Measurements from ENCODE around the gene ENTHD1. TPM values are rescaled to one million over a fixed set of nuclear protein-coding genes. Genes with fewer than 3 reads are reported as not detected.

Gene ENTHD1
- total and polyA plus RNA-seq, 2 donors (not counting 3 experiments of a cell fraction or from before 2014, with no cell fraction given): not detected

DNA sequence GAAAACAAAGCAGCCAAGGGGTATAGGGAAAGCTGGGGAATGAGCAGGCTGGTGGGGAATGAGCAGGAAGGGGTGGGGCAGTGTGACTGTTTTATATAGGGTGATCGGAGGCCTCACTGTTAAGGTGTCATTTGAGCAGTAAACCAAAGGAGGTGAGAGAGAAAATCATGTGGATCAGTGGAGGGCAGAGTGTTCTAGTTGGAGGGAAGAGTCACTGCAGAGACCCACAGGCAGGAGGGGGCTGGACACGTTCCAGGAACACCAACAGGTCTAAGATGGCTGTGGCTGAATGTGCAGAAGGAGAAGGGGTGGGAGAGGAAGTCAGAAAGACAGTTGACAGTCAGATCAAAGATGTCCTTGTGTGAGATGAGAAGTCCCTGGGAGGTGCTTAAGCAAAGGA lies 103.8 kb downstream of the ENTHD1 start:
- Histone ChIP-seq H3K4me3 (replicated peaks in 1 of 3; ENCODE audit: insufficient read depth in 1 of 3, low read depth in 1 of 3, low read length in 3 of 3) (no peak overlapping the region), H3K9me3 (replicated peaks; ENCODE audit: control insufficient read depth, insufficient read depth, low read length) (no peaks in the 10 kb centered on the region), H3K4me1 (ENCODE audit: control insufficient read depth, extremely low read depth, insufficient read depth, low read length) (no peaks in the 10 kb centered on the region), H3K9ac (replicated peaks; ENCODE audit: extremely low read depth, insufficient read depth, low read length) (no peak overlapping the region), H3K27me3 (ENCODE audit: control insufficient read depth in 2 of 2, insufficient read depth in 2 of 2, low read length in 2 of 2) (peaks cover 5 to 12% of the 10 kb centered on the region in 2 experiments), H3K36me3 (ENCODE audit: control insufficient read depth in 2 of 2, extremely low read depth in 1 of 2, insufficient read depth in 2 of 2, low read length in 2 of 2) (no peaks in the 10 kb centered on the region), H3K79me2 (ENCODE audit: control insufficient read depth, insufficient read depth, low read length) (no peaks in the 10 kb centered on the region), H2AFZ (ENCODE audit: low read depth, low read length) (no peak overlapping the region), H3K4me2 (ENCODE audit: insufficient read depth, low read length) (no peak overlapping the region), H3K9me1 (replicated peaks; ENCODE audit: control insufficient read depth, extremely low read depth, insufficient read depth, low read length) (no peaks in the 10 kb centered on the region), H4K20me1 (replicated peaks; ENCODE audit: control insufficient read depth, extremely low read depth, insufficient read depth, low read length) (no peaks in the 10 kb centered on the region), H3K27ac (ENCODE audit: insufficient read depth, low read depth, low read length) (no peak overlapping the region)
- DNase-seq (ENCODE audit: low read depth, low spot score) (no peak), FAIRE-seq (no peak)
- TF ChIP-seq, protein P1, sequence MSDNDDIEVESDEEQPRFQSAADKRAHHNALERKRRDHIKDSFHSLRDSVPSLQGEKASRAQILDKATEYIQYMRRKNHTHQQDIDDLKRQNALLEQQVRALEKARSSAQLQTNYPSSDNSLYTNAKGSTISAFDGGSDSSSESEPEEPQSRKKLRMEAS (IDR thresholded peaks at IDR 0.05; ENCODE audit: insufficient read depth, insufficient read length): no peak
- no peak for TF ChIP-seq GATA2 (IDR thresholded peaks at IDR 0.05; ENCODE audit: insufficient read depth, insufficient read length, low read depth, low read length)
- no peak for TF ChIP-seq EZH2 (IDR thresholded peaks at IDR 0.05; ENCODE audit: borderline replicate concordance, low read depth, low read length, severe bottlenecking)
- no peak for TF ChIP-seq FOS (IDR thresholded peaks at IDR 0.05; ENCODE audit: borderline replicate concordance, insufficient read depth, low read length)
- no peak for TF ChIP-seq POLR2A (IDR thresholded peaks at IDR 0.05; ENCODE audit: low read depth, low read length)
- TF ChIP-seq JUN (IDR thresholded peaks at IDR 0.05; ENCODE audit: borderline replicate concordance, insufficient read depth, insufficient read length, low read depth): no peak
- TF ChIP-seq MYC (IDR thresholded peaks at IDR 0.05; ENCODE audit: low read depth, low read length): no peak
- TF ChIP-seq POLR2AphosphoS5 (IDR thresholded peaks at IDR 0.05; ENCODE audit: insufficient read depth, low read depth, low read length): no peak
- TF ChIP-seq, protein P2, sequence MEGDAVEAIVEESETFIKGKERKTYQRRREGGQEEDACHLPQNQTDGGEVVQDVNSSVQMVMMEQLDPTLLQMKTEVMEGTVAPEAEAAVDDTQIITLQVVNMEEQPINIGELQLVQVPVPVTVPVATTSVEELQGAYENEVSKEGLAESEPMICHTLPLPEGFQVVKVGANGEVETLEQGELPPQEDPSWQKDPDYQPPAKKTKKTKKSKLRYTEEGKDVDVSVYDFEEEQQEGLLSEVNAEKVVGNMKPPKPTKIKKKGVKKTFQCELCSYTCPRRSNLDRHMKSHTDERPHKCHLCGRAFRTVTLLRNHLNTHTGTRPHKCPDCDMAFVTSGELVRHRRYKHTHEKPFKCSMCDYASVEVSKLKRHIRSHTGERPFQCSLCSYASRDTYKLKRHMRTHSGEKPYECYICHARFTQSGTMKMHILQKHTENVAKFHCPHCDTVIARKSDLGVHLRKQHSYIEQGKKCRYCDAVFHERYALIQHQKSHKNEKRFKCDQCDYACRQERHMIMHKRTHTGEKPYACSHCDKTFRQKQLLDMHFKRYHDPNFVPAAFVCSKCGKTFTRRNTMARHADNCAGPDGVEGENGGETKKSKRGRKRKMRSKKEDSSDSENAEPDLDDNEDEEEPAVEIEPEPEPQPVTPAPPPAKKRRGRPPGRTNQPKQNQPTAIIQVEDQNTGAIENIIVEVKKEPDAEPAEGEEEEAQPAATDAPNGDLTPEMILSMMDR (IDR thresholded peaks at IDR 0.05; ENCODE audit: extremely low read depth in 1 of 2, insufficient read depth in 1 of 2, low read depth in 1 of 2, low read length in 2 of 2): no peak
- BruUV-seq (replicated peaks): no TSS peak
- CTCF ChIA-PET: no interaction called here
- dilution Hi-C loops (cut with MboI; ENCODE audit: extremely low pct_ligation_motif_present, low sequenced_read_pairs) (no loop called here), intact Hi-C loops (cut with micrococcal nuclease) (no loop called here)
- POLR2A ChIA-PET: no interaction called here
